Gastroesophageal sphincter (tissue), 3 donors: ENCODE data around the gene LDLRAD4.

Experiments used
- POLR2A ChIP-seq, 2 donors: fragments of 450-650 bp; IDR thresholded peaks; one replicate each; pipeline ENCODE4 v1.6.1; 2017; ENCODE audit warnings: antibody characterized with exemption in 2 of 2, mild to moderate bottlenecking in 2 of 2, moderate library complexity in 1 of 2
- POLR2AphosphoS5 ChIP-seq: sonication (generic); formaldehyde crosslinking; IDR thresholded peaks from one replicate; pipeline ENCODE4 v1.6.1; 2017; ENCODE audit warnings: antibody characterized with exemption
- TF ChIP-seq, protein P1 (sequence below), 4 experiments: fragments of 200-600 bp in 2 of 4; fragments of 450-650 bp in 2 of 4; sonication (generic) in 1 of 4; IDR thresholded peaks; one replicate each; pipeline ENCODE4 v1.5.1; 2017 to 2019; ENCODE audit warnings: antibody characterized with exemption in 4 of 4, mild to moderate bottlenecking in 2 of 4, moderate library complexity in 2 of 4

DNA sequence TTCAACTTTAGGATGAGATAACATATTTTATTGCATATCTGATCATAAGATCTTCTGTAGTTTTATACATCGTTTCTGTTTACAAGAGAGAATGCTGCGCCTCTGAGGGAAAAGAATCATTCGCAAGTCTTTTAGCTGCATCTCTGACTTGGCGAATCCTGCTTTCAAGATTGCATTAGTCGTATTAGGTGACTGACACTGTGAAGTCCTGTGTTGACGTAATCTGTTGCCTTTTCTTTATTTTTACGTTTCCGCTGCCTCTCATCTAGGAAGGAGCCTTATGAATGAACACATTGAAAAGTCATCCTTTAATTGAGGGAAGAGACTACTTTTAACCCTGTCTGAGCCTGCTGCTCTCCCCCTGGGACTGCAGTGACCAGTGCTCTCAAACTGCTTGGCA is 101.5 kb downstream of the LDLRAD4 start:
- TF ChIP-seq, protein P1, sequence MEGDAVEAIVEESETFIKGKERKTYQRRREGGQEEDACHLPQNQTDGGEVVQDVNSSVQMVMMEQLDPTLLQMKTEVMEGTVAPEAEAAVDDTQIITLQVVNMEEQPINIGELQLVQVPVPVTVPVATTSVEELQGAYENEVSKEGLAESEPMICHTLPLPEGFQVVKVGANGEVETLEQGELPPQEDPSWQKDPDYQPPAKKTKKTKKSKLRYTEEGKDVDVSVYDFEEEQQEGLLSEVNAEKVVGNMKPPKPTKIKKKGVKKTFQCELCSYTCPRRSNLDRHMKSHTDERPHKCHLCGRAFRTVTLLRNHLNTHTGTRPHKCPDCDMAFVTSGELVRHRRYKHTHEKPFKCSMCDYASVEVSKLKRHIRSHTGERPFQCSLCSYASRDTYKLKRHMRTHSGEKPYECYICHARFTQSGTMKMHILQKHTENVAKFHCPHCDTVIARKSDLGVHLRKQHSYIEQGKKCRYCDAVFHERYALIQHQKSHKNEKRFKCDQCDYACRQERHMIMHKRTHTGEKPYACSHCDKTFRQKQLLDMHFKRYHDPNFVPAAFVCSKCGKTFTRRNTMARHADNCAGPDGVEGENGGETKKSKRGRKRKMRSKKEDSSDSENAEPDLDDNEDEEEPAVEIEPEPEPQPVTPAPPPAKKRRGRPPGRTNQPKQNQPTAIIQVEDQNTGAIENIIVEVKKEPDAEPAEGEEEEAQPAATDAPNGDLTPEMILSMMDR (IDR thresholded peaks at IDR 0.05), result no peak
- TF ChIP-seq POLR2AphosphoS5, result no peak
- TF ChIP-seq POLR2A (IDR thresholded peaks at IDR 0.05), result no peak
